Astrocyte of the spinal cord (primary cell): ENCODE data around the gene CYP4F2.
"Not testable (repeated sequence)": the region's sequence is repeated elsewhere in the genome, so short reads cannot be mapped to it uniquely, and the experiment has no call there.

Experiments
- DNase-seq: peaks from one replicate; pipeline ENCODE4 v3.0.0; 2011; ENCODE audit warnings: low read depth, low spot score
- H3K4me3 ChIP-seq: 2 replicates; pipeline ENCODE4 v1.5.1; 2011; ENCODE audit warnings: low read depth, mild to moderate bottlenecking, low read length, moderate library complexity
- in situ Hi-C: cut with HindIII; loops from 2 replicates; pipeline ENCODE4 v1.10.0; 2017; ENCODE audit warnings: low sequenced_read_pairs
- TF ChIP-seq, protein P1 (sequence below): IDR thresholded peaks from 2 replicates; pipeline ENCODE4 v1.5.1; 2012; ENCODE audit warnings: low read depth, mild to moderate bottlenecking, low read length, inconsistent platforms

CYP4F2 gene

GRCh38 chr19:15935167-15935702, 37.4 kb upstream of the CYP4F2 start:
- in situ Hi-C loops, result no loop called here
- TF ChIP-seq, protein P1, sequence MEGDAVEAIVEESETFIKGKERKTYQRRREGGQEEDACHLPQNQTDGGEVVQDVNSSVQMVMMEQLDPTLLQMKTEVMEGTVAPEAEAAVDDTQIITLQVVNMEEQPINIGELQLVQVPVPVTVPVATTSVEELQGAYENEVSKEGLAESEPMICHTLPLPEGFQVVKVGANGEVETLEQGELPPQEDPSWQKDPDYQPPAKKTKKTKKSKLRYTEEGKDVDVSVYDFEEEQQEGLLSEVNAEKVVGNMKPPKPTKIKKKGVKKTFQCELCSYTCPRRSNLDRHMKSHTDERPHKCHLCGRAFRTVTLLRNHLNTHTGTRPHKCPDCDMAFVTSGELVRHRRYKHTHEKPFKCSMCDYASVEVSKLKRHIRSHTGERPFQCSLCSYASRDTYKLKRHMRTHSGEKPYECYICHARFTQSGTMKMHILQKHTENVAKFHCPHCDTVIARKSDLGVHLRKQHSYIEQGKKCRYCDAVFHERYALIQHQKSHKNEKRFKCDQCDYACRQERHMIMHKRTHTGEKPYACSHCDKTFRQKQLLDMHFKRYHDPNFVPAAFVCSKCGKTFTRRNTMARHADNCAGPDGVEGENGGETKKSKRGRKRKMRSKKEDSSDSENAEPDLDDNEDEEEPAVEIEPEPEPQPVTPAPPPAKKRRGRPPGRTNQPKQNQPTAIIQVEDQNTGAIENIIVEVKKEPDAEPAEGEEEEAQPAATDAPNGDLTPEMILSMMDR, result no peak
- no peak overlapping the region for H3K4me3 ChIP-seq
- no peak for DNase-seq

GRCh38 chr19:15934332-15935078, 36.6 kb upstream of the CYP4F2 start, which contains the start of gene CYP4F11:
Gene CYP4F11, minus strand, starts transcription at chr19:15934529. Its CDS starts 121 bp downstream, at chr19:15934408.
- H3K4me3 ChIP-seq, result no peak within 1 kb of the TSS
- no peak for DNase-seq
- in situ Hi-C loops, result no loop called here
- TF ChIP-seq, protein P1, result no peak

- in situ Hi-C loops, result not testable (repeated sequence)
Measured at GRCh38 chr19:15933761-15934331, 36.0 kb upstream of the CYP4F2 start.

DNA sequence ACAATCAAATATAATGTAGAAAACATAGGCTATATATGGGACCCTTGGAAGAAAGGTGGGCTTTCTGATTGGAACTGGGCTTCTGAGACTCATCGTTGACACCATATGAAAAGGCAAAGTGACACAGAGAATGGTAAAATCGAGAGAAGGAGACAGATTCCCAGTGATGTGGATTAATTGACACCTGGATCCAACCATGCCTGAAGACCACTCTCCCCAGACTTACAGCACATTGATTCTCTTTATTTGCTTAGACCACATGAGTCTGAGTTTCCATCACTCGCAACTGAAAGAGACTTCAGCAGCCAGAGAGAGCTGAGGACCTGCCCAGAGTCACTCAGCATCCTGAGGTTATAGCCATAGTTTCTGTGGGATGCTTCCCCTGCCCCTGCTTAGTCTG, 30.4 kb upstream of the CYP4F2 start:
- TF ChIP-seq, protein P1, result no peak
- no peak for DNase-seq
- in situ Hi-C loops, result no loop called here
- H3K4me3 ChIP-seq, result no peak overlapping the region

More at GRCh38 chr19:15933761-15934331, 36.0 kb upstream of the CYP4F2 start:
- not testable (repeated sequence) for DNase-seq, H3K4me3 ChIP-seq

DNA sequence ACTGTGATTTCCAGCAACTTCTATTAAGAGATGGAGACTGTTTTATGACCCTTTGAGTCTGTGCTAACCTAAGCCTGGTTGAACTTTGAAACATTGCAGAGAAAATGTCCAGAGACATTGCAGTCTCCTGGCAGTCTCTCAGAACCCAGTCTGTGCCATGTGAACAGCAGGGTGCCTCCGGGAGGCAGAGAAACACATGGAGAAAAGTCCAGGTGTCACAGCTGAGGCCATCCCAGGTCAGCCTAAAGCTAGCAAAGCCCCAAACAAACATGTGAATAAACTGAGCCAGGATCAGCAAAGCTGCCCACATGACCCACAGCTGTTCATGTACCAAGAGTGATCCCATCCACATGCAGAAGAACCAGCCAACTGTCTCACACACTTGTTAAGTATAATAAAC, 28.6 kb upstream of the CYP4F2 start:
- H3K4me3 ChIP-seq, result no peak overlapping the region
- DNase-seq, result no peak
- in situ Hi-C loops, result no loop called here
- TF ChIP-seq, protein P1, result no peak

- H3K4me3 ChIP-seq, result no peak overlapping the region
- in situ Hi-C loops, result no loop called here
- TF ChIP-seq, protein P1, result no peak
- DNase-seq, result no peak
Measured at GRCh38 chr19:15923702-15924101, 25.8 kb upstream of the CYP4F2 start.

- in situ Hi-C loops, result no loop called here
- H3K4me3 ChIP-seq, result no peak overlapping the region
- no peak for DNase-seq
- TF ChIP-seq, protein P1, result no peak
Measured at GRCh38 chr19:15922021-15922420, 24.1 kb upstream of the CYP4F2 start.
